ENCODE data around the gene MME. TPM values are rescaled to one million over a fixed set of nuclear protein-coding genes. Genes with fewer than 3 reads are reported as not detected.

MME gene
- total RNA-seq, 2 experiments from 2014 or later: not detected

GRCh38 chr3:155173771-155174170 is 93.7 kb downstream of the MME start:
- CTCF ChIA-PET: no interaction called here
- Mint-ChIP-seq H3K36me3 (ENCODE audit: low read depth) (no peaks in the 10 kb centered on the region), H3K9me3 (no peaks in the 10 kb centered on the region), H3K4me3 (no peak overlapping the region), H3K27me3 (no peaks in the 10 kb centered on the region), H3K27ac (no peak overlapping the region), H3K4me1 (no peaks in the 10 kb centered on the region)
- DNase-seq: no peak
- POLR2A ChIA-PET: no interaction called here

GRCh38 chr3:155178810-155179436 is 98.8 kb downstream of the MME start:
- no peak for DNase-seq
- no peak overlapping the region for H3K27ac Mint-ChIP-seq
- no peaks in the 10 kb centered on the region for H3K9me3 Mint-ChIP-seq
- POLR2A ChIA-PET: no interaction called here
- CTCF ChIA-PET: no interaction called here
- H3K4me1 Mint-ChIP-seq: no peaks in the 10 kb centered on the region
- no peak overlapping the region for H3K4me3 Mint-ChIP-seq
- H3K36me3 Mint-ChIP-seq (ENCODE audit: low read depth): no peaks in the 10 kb centered on the region
- H3K27me3 Mint-ChIP-seq: no peaks in the 10 kb centered on the region

GRCh38 chr3:155179437-155179827 is 99.3 kb downstream of the MME start:
- POLR2A ChIA-PET: no interaction called here
- Mint-ChIP-seq H3K27ac (no peak overlapping the region), H3K9me3 (no peaks in the 10 kb centered on the region), H3K4me3 (no peak overlapping the region), H3K27me3 (no peaks in the 10 kb centered on the region), H3K36me3 (ENCODE audit: low read depth) (no peaks in the 10 kb centered on the region), H3K4me1 (no peaks in the 10 kb centered on the region)
- no peak for DNase-seq
- CTCF ChIA-PET: no interaction called here

DNA sequence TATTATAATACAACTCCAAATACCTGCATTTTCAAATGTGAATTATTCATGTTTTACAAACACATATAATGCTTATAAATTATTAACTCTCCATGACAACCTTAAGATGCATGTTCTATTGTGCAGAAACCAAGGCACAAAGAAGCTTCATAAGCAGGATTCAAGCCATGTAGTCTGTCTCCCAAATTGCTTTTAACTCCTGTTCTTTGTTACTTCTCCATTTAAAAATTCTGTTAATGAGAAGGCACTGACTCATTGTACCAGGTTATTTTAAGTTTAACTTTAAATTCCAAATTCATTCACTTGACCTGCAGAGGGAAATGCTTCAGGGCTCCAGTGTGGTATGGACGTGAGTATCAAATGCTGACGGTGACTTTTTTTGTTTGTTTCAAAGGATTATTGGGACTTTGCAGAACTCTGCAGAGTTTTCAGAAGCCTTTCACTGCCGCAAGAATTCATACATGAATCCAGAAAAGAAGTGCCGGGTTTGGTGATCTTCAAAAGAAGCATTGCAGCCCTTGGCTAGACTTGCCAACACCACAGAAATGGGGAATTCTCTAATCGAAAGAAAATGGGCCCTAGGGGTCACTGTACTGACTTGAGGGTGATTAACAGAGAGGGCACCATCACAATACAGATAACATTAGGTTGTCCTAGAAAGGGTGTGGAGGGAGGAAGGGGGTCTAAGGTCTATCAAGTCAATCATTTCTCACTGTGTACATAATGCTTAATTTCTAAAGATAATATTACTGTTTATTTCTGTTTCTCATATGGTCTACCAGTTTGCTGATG is 100.0 kb downstream of the MME start:
- Mint-ChIP-seq H3K27ac (no peak overlapping the region), H3K4me1 (no peaks in the 10 kb centered on the region), H3K27me3 (no peaks in the 10 kb centered on the region), H3K9me3 (no peaks in the 10 kb centered on the region), H3K36me3 (ENCODE audit: low read depth) (no peaks in the 10 kb centered on the region), H3K4me3 (no peak overlapping the region)
- no peak for DNase-seq
- ChIA-PET CTCF (no interaction called here), POLR2A (no interaction called here)

DNA sequence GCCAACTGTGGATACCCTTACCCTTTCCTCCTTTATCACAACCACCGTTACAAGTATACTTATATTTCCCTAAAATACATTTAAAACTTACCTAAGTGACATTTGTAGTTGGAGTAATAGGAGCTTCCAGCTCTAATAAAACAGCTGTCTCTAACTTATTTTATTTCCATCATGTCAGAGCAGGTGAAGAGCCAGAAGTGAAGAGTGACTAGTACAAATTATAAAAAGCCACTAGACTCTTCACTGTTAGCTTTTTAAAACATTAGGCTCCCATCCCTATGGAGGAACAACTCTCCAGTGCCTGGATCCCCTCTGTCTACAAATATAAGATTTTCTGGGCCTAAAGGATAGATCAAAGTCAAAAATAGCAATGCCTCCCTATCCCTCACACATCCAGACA is 102.3 kb downstream of the MME start:
- no peaks in the 10 kb centered on the region for H3K27me3 Mint-ChIP-seq
- no peak overlapping the region for H3K27ac Mint-ChIP-seq
- ChIA-PET CTCF (no interaction called here), POLR2A (no interaction called here)
- no peaks in the 10 kb centered on the region for H3K9me3 Mint-ChIP-seq
- H3K4me1 Mint-ChIP-seq: no peaks in the 10 kb centered on the region
- no peak for DNase-seq
- H3K4me3 Mint-ChIP-seq: no peak overlapping the region
- H3K36me3 Mint-ChIP-seq (ENCODE audit: low read depth): no peaks in the 10 kb centered on the region

- ChIA-PET POLR2A (no interaction called here), CTCF (no interaction called here)
- H3K4me3 Mint-ChIP-seq: no peak overlapping the region
Observed at GRCh38 chr3:155184011-155184410, 103.9 kb downstream of the MME start.

GRCh38 chr3:155185631-155186071 is 105.5 kb downstream of the MME start:
- H3K36me3 Mint-ChIP-seq (ENCODE audit: low read depth): no peaks in the 10 kb centered on the region
- no peak overlapping the region for H3K27ac Mint-ChIP-seq
- ChIA-PET POLR2A (no interaction called here), CTCF (no interaction called here)
- H3K4me1 Mint-ChIP-seq: no peaks in the 10 kb centered on the region
- no peaks in the 10 kb centered on the region for H3K9me3 Mint-ChIP-seq
- H3K4me3 Mint-ChIP-seq: no peak overlapping the region
- H3K27me3 Mint-ChIP-seq: no peaks in the 10 kb centered on the region
- no peak for DNase-seq

More at GRCh38 chr3:155184011-155184410, 103.9 kb downstream of the MME start:
- Mint-ChIP-seq H3K9me3 (no peaks in the 10 kb centered on the region), H3K27ac (no peak overlapping the region), H3K36me3 (ENCODE audit: low read depth) (no peaks in the 10 kb centered on the region), H3K27me3 (no peaks in the 10 kb centered on the region), H3K4me1 (no peaks in the 10 kb centered on the region)
- DNase-seq: no peak

GRCh38 chr3:155188031-155188430 is 107.9 kb downstream of the MME start:
- H3K9me3 Mint-ChIP-seq: no peaks in the 10 kb centered on the region
- H3K27ac Mint-ChIP-seq: no peak overlapping the region
- no peak overlapping the region for H3K4me3 Mint-ChIP-seq
- no peaks in the 10 kb centered on the region for H3K27me3 Mint-ChIP-seq
- POLR2A ChIA-PET: no interaction called here
- CTCF ChIA-PET: no interaction called here
- H3K4me1 Mint-ChIP-seq: no peaks in the 10 kb centered on the region
- no peak for DNase-seq
- no peaks in the 10 kb centered on the region for H3K36me3 Mint-ChIP-seq (ENCODE audit: low read depth)

GRCh38 chr3:155189478-155189877 is 109.4 kb downstream of the MME start:
- H3K27ac Mint-ChIP-seq: no peak overlapping the region
- CTCF ChIA-PET: no interaction called here
- DNase-seq: no peak
- no peaks in the 10 kb centered on the region for H3K9me3 Mint-ChIP-seq
- no peaks in the 10 kb centered on the region for H3K36me3 Mint-ChIP-seq (ENCODE audit: low read depth)
- no peak overlapping the region for H3K4me3 Mint-ChIP-seq
- no peaks in the 10 kb centered on the region for H3K27me3 Mint-ChIP-seq
- no peaks in the 10 kb centered on the region for H3K4me1 Mint-ChIP-seq
- POLR2A ChIA-PET: no interaction called here

DNA sequence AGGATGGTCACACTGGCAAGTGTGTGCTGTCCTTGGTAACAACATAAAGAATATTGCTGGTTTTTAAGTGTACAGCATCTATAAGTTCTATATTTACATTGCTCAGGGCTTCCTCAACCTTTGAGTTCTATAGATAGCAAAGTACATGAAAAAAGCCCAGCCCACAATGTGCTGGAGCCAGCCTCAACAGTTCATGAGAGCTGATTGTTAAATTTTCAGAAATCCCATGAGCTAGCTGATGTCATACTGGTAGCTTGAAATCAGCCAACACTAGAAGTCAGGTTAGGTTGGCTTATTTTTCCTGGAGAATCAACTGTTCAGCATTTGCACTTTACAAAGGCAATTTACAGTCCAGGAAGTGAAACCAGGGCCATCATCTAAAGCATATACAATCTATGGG is 110.6 kb downstream of the MME start:
- Mint-ChIP-seq H3K36me3 (ENCODE audit: low read depth) (no peaks in the 10 kb centered on the region), H3K27me3 (no peaks in the 10 kb centered on the region), H3K27ac (no peak overlapping the region), H3K4me3 (no peak overlapping the region), H3K9me3 (no peaks in the 10 kb centered on the region), H3K4me1 (no peaks in the 10 kb centered on the region)
- ChIA-PET CTCF (no interaction called here), POLR2A (no interaction called here)
- DNase-seq: no peak

- no peaks in the 10 kb centered on the region for H3K4me1 Mint-ChIP-seq
- ChIA-PET POLR2A (no interaction called here), CTCF (no interaction called here)
- no peak overlapping the region for H3K4me3 Mint-ChIP-seq
- no peaks in the 10 kb centered on the region for H3K27me3 Mint-ChIP-seq
- no peaks in the 10 kb centered on the region for H3K36me3 Mint-ChIP-seq (ENCODE audit: low read depth)
- H3K27ac Mint-ChIP-seq: no peak overlapping the region
- H3K9me3 Mint-ChIP-seq: no peaks in the 10 kb centered on the region
- no peak for DNase-seq
Observed at GRCh38 chr3:155192957-155193746, 113.0 kb downstream of the MME start.

- POLR2A ChIA-PET: no interaction called here
- Mint-ChIP-seq H3K4me1 (no peaks in the 10 kb centered on the region), H3K27ac (no peak overlapping the region), H3K27me3 (no peaks in the 10 kb centered on the region), H3K36me3 (ENCODE audit: low read depth) (no peaks in the 10 kb centered on the region), H3K9me3 (no peaks in the 10 kb centered on the region), H3K4me3 (no peak overlapping the region)
- no peak for DNase-seq
- CTCF ChIA-PET: no interaction called here
Observed at GRCh38 chr3:155193868-155194267, 113.7 kb downstream of the MME start.

GRCh38 chr3:155194973-155195957 is 115.1 kb downstream of the MME start:
- Mint-ChIP-seq H3K27ac (no peak overlapping the region), H3K9me3 (no peaks in the 10 kb centered on the region), H3K27me3 (no peaks in the 10 kb centered on the region), H3K4me1 (no peaks in the 10 kb centered on the region), H3K36me3 (ENCODE audit: low read depth) (no peaks in the 10 kb centered on the region), H3K4me3 (no peak overlapping the region)
- ChIA-PET POLR2A (no interaction called here), CTCF (no interaction called here)
- no peak for DNase-seq

Data from activated CD4-positive, alpha-beta memory T cell treated with anti-CD3 and anti-CD28 coated beads, Interleukin-2, amount 10 ng/mL, durations not matched to agents 7 days and 5 days (primary cell).